ENCODE measurements around the gene BTF3L4.

- TF ChIP-seq EZH2 (IDR thresholded peaks at IDR 0.05; ENCODE audit: borderline replicate concordance, low read length) (no peak), CTCF (IDR thresholded peaks at IDR 0.05; ENCODE audit: low read length) (peak; percentile 59)
Measured at GRCh38 chr1:52127181-52128180, 71.4 kb downstream of the BTF3L4 start.
